ENCODE results near the gene RRAD.

Gene RRAD

GRCh38 chr16:66943426-66944053, 18.2 kb upstream of the RRAD start:
- ChIA-PET POLR2A (interaction anchor here (1.2 kb wide), 1 partner anchor 17 kb away, joined by 3 read pairs; no protein-coding TSS in a partner anchor), CTCF (interaction anchor here (0.6 to 1.5 kb wide), 2 partner anchors 17 to 53 kb away, joined by 3 to 4 read pairs; partner anchors contain the start of gene CES3)
- DNase-seq (ENCODE audit: extremely low spot score) = no peak
- TF ChIP-seq TARDBP (IDR thresholded peaks at IDR 0.05) (no peak), ZNF384 (IDR thresholded peaks at IDR 0.05) (no peak), FOXA1 (IDR thresholded peaks at IDR 0.05) (no peak), ELF4 (IDR thresholded peaks at IDR 0.05) (no peak), LEF1 (IDR thresholded peaks at IDR 0.05; ENCODE audit: borderline replicate concordance) (no peak), L3MBTL2 (conservative IDR thresholded peaks at IDR 0.05) (no peak), HDGF (IDR thresholded peaks at IDR 0.05; ENCODE audit: borderline replicate concordance) (no peak), FOXK2 (IDR thresholded peaks at IDR 0.05) (no peak), SP1 (IDR thresholded peaks at IDR 0.05) (no peak), BHLHE40 (IDR thresholded peaks at IDR 0.05; ENCODE audit: borderline replicate concordance) (no peak), NFRKB (IDR thresholded peaks at IDR 0.05) (no peak), FOXM1 (IDR thresholded peaks at IDR 0.05; ENCODE audit: borderline replicate concordance) (no peak), CTBP1 (IDR thresholded peaks at IDR 0.05; ENCODE audit: borderline replicate concordance) (no peak), ARNT (IDR thresholded peaks at IDR 0.05) (no peak), PKNOX1 (IDR thresholded peaks at IDR 0.05) (no peak), SUZ12 (IDR thresholded peaks at IDR 0.05) (no peak)

GRCh38 chr16:66942981-66943380, 17.6 kb upstream of the RRAD start:
- ChIA-PET POLR2A (no interaction called here), CTCF (interaction anchor here (1.5 kb wide), 1 partner anchor 18 kb away, joined by 4 read pairs; the partner anchor contains the start of gene CES3)
- no peak for DNase-seq (ENCODE audit: extremely low spot score)
- TF ChIP-seq ZNF384 (IDR thresholded peaks at IDR 0.05) (no peak), LEF1 (IDR thresholded peaks at IDR 0.05; ENCODE audit: borderline replicate concordance) (no peak), SP1 (IDR thresholded peaks at IDR 0.05) (no peak), BHLHE40 (IDR thresholded peaks at IDR 0.05; ENCODE audit: borderline replicate concordance) (no peak), L3MBTL2 (conservative IDR thresholded peaks at IDR 0.05) (no peak), FOXA1 (IDR thresholded peaks at IDR 0.05) (no peak), SUZ12 (IDR thresholded peaks at IDR 0.05) (no peak), FOXK2 (IDR thresholded peaks at IDR 0.05) (no peak), FOXM1 (IDR thresholded peaks at IDR 0.05; ENCODE audit: borderline replicate concordance) (no peak)

GRCh38 chr16:66940236-66940635, 14.9 kb upstream of the RRAD start:
- DNase-seq (ENCODE audit: extremely low spot score) = no peak
- POLR2A ChIA-PET = no interaction called here
- TF ChIP-seq TARDBP (IDR thresholded peaks at IDR 0.05) (no peak), PKNOX1 (IDR thresholded peaks at IDR 0.05) (no peak), L3MBTL2 (conservative IDR thresholded peaks at IDR 0.05) (no peak), FOXK2 (IDR thresholded peaks at IDR 0.05) (no peak), CTBP1 (IDR thresholded peaks at IDR 0.05; ENCODE audit: borderline replicate concordance) (no peak), SUZ12 (IDR thresholded peaks at IDR 0.05) (no peak), SP1 (IDR thresholded peaks at IDR 0.05) (no peak), FOXM1 (IDR thresholded peaks at IDR 0.05; ENCODE audit: borderline replicate concordance) (no peak), ELF4 (IDR thresholded peaks at IDR 0.05) (no peak), ARNT (IDR thresholded peaks at IDR 0.05) (no peak), NFRKB (IDR thresholded peaks at IDR 0.05) (no peak), BHLHE40 (IDR thresholded peaks at IDR 0.05; ENCODE audit: borderline replicate concordance) (no peak), HDGF (IDR thresholded peaks at IDR 0.05; ENCODE audit: borderline replicate concordance) (no peak), ZNF384 (IDR thresholded peaks at IDR 0.05) (no peak), LEF1 (IDR thresholded peaks at IDR 0.05; ENCODE audit: borderline replicate concordance) (no peak)
- CTCF ChIA-PET = no interaction called here

- ChIA-PET CTCF (no interaction called here), POLR2A (no interaction called here)
- DNase-seq (ENCODE audit: extremely low spot score) = no peak
- no peak for TF ChIP-seq FOXA1 (IDR thresholded peaks at IDR 0.05)
- no peak for TF ChIP-seq ELF4 (IDR thresholded peaks at IDR 0.05)
These were observed 14.0 kb upstream of the RRAD start for GRCh38 chr16:66939366-66939765.

- no peak for DNase-seq (ENCODE audit: extremely low spot score)
- ChIA-PET CTCF (no interaction called here), POLR2A (interaction anchor here (1.0 kb wide), 1 partner anchor 23 kb away, joined by 3 read pairs; the partner anchor contains the start of gene CES3)
- TF ChIP-seq SP1 (IDR thresholded peaks at IDR 0.05) = no peak
- TF ChIP-seq L3MBTL2 (conservative IDR thresholded peaks at IDR 0.05) = no peak
- TF ChIP-seq BHLHE40 (IDR thresholded peaks at IDR 0.05; ENCODE audit: borderline replicate concordance) = no peak
- no peak for TF ChIP-seq ELF4 (IDR thresholded peaks at IDR 0.05)
- no peak for TF ChIP-seq FOXK2 (IDR thresholded peaks at IDR 0.05)
- no peak for TF ChIP-seq PKNOX1 (IDR thresholded peaks at IDR 0.05)
- no peak for TF ChIP-seq TARDBP (IDR thresholded peaks at IDR 0.05)
These were observed 12.5 kb upstream of the RRAD start for GRCh38 chr16:66937725-66938337.

- no peak for TF ChIP-seq FOXM1 (IDR thresholded peaks at IDR 0.05; ENCODE audit: borderline replicate concordance)
- no peak for TF ChIP-seq NFRKB (IDR thresholded peaks at IDR 0.05)
- no peak for TF ChIP-seq ZNF384 (IDR thresholded peaks at IDR 0.05)
- DNase-seq (ENCODE audit: extremely low spot score) = no peak
- ChIA-PET CTCF (interaction anchor here (0.7 to 0.9 kb wide), 2 partner anchors 23 to 42 kb away, joined by 3 to 8 read pairs; no protein-coding TSS in a partner anchor), POLR2A (no interaction called here)
These were observed 11.7 kb upstream of the RRAD start for GRCh38 chr16:66936889-66937554.

Measured in HEK293T (cell line).